Right forelimb (tissue), 1 donor: ENCODE measurements around the gene SALL1.

ENCODE experiments used
- DNase-seq: peaks from one replicate; pipeline ENCODE4 v3.0.0-alpha.2; 2018

Gene SALL1

GRCh38 chr16:51150888-51151320, at the start of gene SALL1:
SALL1 (minus strand) TSS chr16:51151270; CDS start chr16:51151241, 29 bp downstream.
- peak; percentile 51 for DNase-seq

DNA sequence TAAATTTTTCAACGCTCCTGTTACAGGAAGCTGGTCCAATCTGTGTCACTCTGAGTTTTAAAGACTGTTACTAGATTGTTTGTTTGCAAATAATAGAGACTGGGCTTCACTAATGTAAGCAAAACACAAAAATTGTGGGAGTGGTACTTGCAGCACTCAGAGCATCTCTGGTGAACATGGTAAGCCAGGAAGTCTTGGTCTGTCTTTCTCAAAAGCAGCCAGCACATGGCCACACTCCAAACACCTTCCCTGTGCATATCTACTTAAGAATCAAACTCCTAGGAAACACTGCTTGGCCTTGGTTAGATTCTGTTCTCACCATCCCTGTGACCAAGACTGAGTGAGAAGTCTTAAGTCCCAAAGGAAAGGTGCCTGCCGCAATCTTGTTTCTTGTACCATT, 49.7 kb upstream of the SALL1 start:
- DNase-seq, result no peak

DNA sequence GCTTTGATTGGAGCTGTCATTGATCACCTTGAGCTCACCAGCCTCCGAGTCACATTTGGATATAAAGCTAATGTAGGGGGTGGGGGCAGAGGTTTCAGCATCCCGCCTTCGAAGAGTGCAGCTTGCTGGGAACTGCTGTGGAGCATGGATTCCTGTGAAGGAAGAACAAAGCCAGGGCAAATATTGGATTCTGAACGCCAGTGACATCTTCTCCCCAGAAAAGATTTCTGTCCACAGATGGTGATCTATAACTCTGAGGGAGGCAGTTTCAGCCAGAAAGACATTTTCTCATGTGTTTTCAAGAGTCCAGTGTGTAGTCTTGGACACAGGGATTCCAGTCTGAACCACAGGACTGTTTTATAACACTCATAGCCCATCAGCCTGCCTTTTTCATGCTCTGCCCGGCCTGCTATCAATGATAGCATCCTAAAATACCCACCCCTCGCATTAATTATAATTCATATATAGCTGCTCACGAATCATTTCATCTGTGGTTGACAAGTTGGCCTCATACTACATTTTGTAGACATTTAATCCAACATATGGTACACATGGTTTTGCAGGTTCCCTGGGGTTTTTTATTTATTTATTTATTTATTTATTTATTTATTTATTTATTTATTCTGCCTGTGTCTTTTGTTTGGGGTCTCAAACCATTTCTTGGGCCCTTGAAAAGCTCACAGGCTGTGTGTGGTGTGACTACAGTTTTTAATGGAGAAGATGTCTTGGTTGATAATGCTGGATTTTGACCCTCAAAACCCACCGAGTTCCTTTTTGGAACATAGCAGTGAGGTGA, 47.1 kb upstream of the SALL1 start:
- DNase-seq, result no peak

DNA sequence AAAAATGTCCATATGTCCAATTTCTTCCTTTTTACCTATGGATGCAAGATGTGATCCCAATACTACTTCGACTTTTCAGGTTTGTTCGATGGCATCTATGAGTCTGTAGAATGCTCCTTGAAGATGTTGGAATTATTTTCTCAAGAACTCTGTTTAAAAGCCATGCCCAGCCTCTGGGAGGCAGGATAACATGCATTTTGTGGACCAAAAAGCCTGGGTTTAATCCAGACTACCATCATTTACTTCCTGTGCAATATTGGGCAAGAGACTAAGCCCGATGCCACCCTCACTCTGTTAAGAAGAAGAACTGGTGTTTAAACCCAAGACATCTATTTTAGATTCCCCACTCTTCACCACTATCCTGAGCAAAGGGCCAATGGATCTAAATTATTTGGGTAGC, 42.8 kb upstream of the SALL1 start:
- no peak for DNase-seq

DNA sequence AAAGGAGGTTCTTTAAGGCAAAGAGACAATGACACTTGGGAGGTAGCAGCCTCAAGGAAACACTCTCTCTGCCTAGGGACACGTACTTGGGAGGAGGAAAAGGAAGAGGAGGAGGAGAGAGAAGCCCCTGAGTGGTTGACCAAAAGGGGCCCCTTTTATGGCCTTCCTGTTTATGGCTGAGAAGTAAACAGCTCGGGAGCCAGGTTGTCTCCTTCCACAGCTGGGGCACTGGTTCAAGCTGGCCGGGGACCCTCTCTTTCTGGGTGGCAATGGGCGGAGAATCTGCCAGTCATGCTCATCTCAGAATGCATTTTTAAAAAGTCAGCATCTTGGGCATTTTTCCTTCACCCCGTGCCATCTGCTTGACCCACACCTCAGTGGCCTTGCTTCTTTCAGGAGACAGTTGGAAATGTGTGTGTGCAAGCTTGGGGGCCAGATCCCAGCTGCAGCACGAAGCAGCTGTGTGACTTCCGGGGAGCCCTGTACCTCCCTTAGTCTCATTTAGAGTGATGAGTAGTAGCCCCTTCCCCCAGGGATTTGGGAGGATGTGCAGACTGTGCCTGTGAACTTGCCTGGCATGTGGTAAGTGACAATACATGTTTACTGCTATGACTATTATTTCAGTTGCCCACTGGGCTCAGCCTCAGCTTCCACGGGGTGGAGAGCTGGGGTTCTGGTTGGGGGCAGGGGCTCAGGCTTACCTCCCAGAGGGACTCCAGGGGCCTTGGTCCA, 33.8 kb upstream of the SALL1 start:
- DNase-seq, result no peak

DNA sequence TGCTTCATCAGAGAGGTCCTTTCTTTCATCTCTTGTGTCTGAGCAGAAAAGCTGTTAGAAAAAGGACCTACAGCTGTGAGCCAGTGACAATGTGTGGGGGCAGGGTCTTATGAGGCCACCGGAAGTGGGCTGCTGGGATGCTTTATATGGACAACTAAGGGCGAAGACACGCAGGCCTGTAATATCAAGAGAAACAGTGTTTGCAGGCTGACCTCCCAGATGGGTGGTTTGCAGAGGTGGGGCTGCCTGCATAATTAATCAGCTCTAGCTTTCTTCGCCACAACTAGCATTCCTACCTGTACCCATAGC, 30.4 kb upstream of the SALL1 start:
- DNase-seq, result no peak

- no peak for DNase-seq
Observed at GRCh38 chr16:51180719-51181502, 29.8 kb upstream of the SALL1 start.

DNA sequence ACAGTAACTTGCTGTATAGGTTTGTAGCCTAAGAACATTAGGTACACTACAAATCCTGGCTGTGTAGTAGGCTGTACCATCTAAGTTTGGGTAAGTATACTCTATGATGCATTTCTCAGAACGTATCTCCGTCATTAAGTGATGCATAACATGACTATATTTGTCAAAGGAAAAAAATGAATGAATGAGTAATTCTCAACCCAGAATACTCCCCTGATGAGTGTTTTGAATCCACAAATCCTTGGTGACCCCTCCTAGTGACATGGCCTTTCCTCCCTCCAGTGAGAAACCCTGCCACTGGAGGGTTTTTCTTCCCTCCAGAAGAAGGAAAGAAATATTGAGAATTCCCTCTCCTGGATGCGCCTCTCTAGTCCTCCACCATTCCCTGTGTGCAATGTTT, 24.0 kb upstream of the SALL1 start:
- no peak for DNase-seq

GRCh38 chr16:51172368-51172767, 21.3 kb upstream of the SALL1 start:
- no peak for DNase-seq

DNA sequence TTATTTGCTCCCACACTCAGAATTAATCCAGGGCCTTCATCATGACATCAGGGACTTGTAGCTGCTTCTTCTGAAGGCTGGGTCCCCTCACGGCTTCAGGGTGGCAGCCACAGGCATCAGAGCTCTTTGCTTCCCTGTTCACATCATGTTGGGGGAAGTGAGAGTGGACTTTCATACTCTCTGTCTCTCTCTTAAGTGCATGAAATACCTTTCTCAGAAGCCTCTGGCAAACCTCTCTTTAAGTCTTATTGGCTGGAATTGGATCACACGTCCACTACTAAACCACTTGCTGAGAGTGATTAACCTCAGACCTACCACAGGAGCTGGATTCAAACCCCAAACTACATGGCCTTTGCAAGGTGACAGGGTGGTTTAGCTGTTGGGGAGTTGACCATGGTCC, 17.7 kb upstream of the SALL1 start:
- DNase-seq, result no peak

DNA sequence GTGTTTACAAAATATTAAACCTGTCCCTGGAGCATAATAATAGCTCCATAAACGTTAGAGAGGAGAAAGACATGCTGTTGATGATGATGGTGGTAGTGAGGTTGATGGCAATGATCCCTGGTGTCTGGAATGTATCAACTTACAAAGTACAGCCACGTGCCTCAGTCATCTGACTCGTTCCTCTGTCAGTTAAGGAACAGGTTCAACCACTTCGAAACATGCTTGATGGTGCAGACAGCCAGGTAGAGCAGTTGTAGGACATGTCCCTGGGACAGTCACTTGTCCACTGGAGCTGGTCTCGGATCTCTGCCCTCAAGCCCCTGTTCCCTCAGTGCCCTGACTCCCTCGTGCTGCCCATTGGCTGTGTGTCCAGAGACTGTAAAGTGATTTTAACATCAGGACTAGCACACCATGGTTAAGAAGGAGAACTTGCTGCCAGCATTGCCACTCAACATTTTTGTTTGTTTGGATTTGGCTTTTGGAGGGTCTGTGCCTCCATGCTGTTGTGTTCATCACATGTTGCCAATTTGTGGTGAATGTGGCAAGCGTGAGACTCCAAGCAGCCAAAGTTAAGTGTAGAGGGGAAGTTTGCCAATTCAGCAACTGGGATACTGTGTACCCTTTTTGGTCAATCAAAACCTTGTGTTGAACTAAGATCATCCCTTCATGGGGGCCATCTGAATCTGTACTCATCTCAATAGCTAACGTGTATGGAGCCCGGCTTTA, 16.3 kb upstream of the SALL1 start:
- DNase-seq, result no peak

- no peak for DNase-seq
Observed at GRCh38 chr16:51166541-51166940, 15.5 kb upstream of the SALL1 start.

- no peak for DNase-seq
Observed at GRCh38 chr16:51166091-51166490, 15.0 kb upstream of the SALL1 start.

DNA sequence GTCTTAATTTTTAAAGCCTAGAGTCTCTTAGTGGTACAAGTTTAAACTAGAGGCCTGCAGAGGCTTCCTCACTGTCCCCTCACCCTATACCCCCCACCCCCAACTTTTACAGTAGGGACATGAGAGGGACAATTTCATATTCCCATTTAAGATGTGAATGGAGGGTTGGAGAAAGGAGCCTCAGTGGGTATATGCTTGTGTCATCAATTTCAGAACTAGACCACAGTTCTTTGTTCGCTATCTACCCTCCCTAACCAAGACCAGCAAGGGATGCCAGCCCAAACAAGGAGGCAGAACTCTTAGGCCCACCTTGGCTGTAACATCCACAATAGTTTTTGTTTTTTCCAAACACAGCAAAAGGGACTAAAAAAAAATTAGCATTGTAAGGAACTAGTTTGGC, 14.0 kb upstream of the SALL1 start:
- DNase-seq, result no peak

- DNase-seq, result no peak
Observed at GRCh38 chr16:51164574-51164973, 13.5 kb upstream of the SALL1 start.

DNA sequence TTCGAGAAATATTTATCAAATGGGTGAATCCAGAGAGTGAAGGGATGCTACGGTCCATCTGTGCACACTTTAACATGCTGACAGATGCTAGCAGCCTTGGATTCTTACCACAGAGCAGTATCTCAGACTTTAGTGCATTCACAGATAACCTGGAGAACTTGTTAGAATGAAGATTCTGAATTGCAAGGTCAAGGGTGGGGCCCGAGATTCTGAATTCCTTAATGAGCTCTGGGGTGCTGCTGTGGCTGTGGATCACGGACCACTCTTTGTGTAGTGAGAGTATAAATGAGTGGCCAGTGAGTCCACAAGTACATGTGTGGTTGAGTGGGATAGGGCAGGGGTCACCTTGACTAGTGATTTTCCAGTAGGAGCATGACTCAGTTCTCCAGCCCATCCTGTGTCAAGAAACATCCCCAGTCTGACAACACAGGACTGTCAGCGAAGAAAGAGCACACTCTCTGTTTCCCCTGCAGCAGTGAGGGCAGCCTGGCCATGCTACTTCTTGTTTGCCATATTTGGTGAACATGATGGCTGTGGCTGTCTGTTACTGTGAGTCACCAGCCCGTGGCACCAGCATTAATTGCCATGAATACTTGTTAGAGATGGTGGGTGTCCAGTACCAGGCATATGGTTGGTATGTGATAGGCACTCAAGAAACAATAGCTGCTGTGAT, 13.0 kb upstream of the SALL1 start:
- no peak for DNase-seq

DNA sequence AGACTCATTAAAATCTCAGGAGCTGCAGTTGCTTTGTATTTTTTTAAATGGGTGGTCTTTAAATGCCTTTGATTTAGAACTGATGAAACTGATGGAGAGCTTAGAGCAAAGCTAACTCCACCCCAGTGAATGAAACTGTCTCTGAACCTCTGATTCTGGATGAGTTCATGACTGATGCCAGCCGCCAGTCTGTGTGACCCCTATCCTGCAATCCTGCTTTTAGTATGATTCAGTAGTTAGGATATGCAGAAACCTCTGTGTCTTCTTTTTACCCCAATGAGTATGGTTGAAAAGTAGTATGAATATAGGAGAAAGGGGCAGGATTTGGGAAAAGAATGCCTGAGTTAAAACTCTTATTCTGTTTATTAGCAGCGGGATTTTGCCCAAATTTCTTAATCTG, 12.3 kb upstream of the SALL1 start:
- no peak for DNase-seq

GRCh38 chr16:51161440-51162195, 10.5 kb upstream of the SALL1 start:
- DNase-seq, result no peak

DNA sequence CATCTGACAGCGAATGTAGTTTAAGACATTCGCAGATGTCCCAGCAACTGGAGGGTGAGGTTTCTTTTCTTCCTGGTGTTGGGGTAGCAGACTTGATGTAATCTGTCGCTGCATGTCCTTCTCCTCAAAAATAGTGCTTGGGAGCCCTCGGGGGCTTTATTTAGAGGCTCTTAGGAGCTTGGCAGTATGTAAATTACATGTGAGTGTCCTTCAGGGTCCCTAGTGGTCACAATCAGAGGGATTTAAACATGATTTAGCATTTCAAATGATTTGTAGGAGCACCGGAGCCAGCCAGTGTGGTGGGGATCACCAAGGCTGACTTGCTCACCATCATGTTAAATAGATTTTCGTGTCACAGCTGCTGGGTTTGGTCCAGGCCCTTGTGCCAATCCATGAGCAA, 8.8 kb upstream of the SALL1 start:
- no peak for DNase-seq

GRCh38 chr16:51159296-51159695, 8.2 kb upstream of the SALL1 start:
- no peak for DNase-seq

DNA sequence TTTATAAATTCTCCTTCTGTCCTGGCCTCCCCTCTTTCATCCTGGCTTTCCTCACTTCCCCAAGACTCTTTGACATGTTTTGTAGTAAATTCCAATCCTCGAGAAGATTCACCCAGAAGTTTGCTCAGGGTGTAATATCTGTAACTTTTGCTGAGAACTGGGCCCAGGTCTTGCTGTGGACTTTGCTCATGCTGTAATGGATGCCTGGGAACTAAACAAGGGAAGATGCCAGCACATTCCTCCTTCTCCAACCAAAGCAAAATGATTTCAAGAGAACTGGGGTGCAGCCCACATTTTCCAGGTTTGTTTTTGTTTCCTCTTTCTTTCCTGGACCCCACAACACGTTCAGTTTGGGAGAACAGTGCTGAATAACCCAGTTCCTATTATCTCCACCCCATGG, 6.6 kb upstream of the SALL1 start:
- DNase-seq, result no peak

DNA sequence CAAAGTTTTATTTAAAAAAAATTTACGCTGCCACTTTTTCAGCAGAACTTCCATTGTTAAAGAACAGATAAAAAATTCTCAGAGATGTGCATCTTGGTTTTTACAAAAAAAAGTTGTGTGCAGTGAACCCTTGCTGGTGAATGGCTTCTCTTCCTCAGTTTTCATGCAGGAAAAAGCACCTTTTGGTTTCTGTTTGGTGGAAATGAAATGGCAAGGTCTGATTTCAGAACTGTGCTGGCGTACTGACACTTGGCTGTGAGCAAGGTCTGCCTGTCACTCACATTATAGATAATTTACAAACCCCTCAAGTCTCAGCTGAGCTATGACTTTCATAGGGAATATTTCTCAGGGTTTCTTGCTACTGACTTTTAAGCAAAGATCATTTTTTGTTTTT, 5.7 kb upstream of the SALL1 start:
- no peak for DNase-seq
